Measurements from ENCODE around the gene ACSF3.

The ACSF3 gene

DNA sequence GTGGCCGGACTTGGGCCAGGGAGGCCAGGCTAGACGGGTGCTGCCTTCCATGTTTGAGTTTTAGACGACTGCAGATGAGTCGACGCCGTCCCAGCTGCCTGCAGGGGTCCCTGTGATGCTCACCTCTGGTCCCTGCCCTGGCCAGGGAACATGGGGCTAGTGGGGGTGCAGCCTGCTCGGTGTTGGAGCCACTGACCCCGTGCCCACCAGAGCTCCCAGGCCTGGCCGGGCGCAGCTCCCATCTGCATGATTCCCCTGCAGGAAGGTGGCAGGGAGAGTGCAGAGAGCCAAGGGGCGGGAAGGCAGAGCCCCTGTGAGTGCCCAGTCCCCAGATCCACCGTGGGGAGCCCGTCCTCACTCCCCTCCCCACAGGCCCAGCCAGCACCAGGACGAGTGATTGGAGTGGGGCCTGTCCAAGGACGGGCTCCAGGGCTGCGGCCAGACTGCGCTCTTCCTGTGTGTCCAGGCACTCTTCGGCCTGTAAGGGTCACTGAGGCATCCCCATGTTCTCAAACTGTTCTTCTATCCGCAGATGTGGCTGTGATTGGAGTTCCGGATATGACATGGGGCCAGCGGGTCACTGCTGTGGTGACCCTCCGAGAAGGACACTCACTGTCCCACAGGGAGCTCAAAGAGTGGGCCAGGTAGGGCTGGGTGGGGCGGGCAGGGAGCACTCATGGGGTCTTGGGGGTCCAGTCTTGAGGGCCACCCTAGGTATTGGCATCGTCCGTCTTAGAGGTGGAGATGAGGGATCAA, 51.9 kb downstream of the ACSF3 start:
- DNase-seq (ENCODE audit: low spot score): no peak

DNA sequence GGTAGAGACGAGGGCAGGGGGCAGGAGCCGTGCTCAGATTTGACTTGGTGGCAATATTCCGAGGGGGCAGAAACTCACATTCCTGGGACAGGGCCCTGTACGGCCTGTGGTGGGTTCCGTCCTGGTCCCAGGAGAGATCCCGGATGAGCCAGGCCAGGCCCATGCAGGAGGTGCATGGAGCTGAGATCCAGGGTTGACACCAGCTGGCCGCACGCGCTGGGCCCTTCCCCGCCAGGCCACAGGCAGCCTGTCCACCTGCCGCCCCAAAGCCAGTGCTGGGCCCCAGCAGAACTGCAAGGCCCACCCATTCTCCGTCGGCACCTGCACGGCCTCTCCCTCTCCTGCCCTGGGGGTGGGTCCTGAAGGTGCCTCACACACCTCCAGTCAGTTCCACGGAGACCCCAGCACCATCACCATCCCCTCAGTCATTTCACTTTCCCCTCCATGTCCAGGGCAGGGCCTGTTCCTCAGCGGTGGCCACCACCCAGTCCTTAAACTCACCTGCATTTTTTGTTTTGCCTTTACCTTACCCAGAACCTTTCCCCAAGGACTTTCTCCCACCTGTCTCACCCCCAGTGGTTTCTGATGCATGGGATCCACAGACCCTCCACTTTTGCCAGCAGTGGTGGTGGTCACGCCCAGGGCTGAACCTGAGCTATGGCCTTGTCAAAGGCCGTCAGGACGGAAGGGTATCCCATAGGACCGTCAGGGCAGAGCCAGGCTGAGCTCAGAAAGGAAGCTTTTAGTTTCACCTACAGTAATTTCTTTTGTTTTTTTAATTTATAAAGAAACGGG, 52.8 kb downstream of the ACSF3 start:
- no peak for DNase-seq (ENCODE audit: low spot score)

DNA sequence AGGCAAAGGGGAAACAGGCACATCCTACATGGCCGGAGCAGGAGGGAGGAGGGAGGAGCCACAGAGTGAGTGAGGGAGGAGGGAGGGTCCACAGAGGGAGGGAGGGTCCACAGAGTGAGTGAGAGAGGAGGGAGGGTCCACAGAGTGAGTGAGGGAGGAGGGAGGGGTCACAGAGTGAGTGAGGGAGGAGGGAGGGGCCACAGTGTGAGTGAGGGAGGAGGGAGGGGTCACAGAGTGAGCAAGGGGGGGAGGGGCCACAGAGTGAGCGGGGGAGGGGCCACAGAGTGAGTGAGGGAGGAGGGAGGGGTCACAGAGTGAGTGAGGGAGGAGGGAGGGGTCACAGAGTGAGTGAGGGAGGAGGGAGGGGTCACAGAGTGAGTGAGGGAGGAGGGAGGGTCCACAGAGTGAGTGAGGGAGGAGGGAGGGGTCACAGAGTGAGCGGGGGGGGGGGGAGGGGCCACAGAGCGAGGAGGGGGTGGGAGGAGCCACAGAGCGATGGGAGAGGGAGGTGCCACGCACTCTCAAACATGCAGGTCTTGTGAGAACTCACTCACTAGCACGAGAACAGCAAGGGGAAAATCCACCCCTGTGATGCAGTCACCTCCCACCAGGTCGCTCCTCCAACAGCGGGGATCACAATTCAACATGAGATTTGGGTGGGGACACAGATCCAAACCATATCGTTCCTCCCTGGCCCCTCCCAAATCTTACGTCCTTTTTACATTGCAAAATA, 53.6 kb downstream of the ACSF3 start:
- DNase-seq (ENCODE audit: low spot score): peak; percentile 34

DNA sequence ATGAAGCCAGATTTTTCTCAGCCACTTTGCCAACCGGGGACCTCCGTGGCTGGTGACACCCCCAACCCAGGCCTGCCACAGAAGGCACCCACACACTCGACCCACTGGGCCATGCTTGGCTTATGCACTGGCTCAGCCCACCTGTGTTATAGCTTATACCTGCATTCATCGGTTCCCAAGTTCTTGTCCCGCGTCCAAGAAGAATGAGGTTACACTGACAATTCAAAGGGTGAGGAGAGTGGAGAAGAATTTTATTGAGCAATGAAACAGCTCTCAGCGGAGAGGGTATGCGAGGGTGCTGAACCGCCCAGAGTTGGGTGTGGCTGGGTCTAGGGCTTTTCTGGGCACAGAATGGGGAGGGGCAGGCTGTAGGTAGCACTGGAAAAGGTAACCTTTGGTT, 55.7 kb downstream of the ACSF3 start:
- DNase-seq (ENCODE audit: low spot score): no peak

DNA sequence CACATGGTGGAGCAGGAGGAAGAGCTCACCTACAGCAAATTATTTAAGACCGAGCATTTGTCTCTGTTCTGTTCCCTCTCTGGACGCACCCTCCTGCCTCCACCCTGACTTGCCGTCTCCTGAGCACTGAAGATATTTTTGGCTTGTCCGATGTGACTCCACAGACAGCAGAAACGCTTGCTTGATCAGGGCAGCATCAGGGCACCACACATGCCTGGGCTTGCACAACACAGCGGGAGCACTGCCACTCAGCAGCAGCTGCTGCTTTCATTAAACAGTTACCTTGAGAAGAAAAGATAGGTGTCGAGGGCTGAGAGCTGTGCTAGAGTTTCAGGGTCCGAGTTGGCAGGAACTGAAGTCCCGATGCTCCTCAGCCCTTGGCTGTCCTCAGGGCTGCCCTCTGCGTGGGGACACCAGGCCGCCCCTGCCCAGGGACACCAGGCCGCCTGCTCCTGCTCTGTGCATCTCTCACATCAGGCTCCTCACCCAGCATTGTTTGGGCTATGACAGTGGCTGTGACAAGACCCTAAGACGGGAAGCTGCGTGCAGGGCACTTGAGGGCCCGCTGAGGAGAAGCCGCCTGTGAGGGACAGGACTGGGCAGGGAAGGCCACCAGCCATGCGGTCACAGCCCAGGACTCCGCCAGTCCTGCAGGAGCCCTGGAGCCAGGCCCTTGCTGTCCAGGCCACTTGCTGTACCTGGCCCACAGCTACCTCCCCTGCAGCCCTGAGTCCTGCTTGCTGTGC, 56.6 kb downstream of the ACSF3 start:
- no peak for DNase-seq (ENCODE audit: low spot score)

DNA sequence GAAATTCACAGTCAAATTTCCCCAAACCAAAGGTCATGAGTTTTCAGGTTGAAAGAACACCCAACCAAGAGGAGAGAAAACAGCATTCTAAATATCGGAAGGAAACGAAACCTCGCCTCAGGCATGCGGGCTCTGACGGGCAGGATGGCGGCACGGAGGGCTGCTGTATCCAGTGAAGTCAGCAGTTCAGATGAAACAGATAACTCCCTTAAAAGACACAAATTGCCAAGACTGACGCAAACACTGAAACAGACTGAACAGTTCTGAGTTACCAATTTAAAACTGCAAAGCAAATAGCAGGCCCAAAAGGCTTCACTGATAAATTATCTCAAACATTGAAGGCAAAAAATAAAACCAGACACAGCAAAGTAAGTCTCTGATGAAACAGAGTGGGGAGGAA, 57.3 kb downstream of the ACSF3 start:
- DNase-seq (ENCODE audit: low spot score): no peak

DNA sequence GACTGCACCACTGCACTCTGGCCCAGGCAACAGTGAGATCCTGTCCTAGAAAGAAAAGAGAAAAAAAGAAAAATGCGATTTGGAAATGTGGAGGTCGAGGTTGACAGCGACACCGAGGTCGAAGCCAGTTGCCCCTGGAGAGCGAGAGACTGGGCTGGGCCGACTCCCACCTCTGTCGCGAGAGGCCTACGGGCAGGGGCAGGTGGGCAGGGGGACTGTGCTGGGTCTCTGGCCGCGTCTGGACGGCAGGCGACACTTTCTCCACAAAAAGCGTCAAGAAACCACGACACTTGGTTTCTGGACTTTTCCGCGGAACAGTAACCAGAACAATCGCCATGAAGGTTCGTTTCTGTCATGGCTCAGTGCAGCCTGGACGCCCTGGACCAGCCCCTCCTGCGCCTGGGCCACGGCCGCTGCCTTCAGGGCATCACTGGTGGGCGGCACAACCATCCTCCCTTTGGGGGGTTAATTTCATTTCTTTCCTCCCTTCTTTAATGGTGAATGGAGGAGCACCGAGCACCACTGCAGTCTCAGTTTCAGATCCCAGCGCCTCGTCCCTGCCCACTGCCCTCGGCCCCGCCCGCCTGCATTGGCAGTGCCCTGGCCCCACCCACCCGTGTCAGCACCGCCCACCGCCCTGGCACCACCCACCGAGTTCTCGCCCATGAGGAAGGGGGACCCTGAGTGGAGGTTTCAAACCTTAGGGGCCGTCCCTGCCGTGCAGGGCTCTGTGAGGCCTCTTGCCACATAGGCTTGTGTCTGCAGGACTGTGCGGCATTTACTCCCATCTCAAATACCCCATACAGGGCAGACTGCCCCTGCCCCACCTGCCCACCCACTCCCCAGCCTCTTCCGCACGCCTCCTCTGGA, 59.4 kb downstream of the ACSF3 start:
- DNase-seq (ENCODE audit: low spot score): peak; percentile 61

DNA sequence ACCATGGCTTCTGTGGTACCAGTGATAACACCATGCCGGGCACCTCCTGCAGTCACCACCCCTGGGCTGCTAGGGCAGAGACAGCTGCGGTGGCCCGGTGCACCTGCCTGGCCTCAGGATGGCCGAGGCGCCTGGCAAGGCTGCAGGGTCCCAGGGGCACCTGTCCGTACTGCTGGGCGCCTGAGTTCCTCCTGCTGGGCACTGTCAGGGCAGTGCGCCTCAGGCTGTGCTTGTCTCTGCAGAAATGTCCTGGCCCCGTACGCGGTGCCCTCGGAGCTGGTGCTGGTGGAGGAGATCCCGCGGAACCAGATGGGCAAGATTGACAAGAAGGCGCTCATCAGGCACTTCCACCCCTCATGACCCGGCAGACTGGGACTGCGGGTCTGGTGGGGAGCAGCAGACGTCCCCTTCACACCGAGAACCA, 60.2 kb downstream of the ACSF3 start:
- no peak for DNase-seq (ENCODE audit: low spot score)

DNA sequence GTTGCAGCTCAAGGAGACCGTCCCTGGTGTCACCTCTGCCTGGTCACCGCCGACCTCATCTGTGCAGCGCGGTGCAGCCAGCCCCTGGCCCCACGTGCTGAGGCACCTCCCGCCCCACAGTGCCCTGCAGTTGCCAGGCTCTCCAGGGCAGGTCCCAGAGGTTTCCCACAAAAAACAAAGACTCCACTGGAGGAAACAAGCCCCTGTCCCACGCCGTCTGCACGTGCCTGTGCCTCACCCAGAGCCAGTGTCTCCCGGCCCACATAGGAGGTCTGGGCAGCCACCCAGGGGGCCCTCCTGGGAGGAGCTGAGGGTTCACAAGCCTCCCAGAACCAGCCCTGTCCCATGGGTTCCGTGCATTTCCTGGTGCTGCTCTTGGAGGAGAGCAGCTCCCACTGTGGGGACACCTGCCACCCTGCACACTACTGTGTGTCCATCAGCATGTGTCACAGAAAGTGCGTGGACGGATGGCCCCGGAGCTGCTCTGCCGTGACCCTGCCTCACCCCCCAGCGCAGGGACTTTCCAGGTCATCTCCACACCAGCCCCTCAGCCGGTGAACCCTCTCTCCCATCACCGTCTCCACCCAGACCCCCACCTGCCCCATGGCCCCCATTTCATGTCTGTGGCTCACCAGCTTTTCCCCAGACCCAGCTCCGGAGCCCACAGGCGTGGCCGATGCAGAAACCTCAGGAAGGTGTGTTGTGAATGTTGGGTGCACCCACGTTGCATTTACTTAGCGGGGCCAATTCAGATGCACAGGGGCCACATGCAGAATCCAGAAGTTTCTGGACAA, 60.9 kb downstream of the ACSF3 start:
- no peak for DNase-seq (ENCODE audit: low spot score)

DNA sequence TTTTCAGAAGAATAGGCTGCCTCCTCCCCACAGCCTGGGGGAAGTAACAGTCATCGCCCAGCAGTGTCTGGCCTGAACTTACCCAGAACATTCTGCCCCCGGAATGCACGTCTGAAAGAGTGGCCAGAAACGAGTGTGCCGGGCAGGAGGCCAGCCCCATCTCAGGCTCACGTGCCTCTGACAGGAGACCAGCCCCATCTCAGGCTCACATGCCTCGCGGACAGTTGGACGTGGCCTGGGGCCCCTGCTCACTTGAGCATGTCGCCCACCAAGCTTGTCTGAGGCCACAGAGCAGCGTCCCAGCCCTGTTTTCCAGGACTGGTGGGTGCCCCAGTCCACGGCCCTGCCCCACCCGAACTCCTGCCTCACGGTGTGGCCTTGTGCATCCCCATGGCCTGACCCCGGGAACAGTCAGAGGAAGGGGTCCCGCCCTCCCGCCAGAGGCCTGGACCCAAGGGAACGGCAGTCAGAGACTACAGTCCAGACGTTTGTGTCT, 61.6 kb downstream of the ACSF3 start:
- DNase-seq (ENCODE audit: low spot score): no peak

DNA sequence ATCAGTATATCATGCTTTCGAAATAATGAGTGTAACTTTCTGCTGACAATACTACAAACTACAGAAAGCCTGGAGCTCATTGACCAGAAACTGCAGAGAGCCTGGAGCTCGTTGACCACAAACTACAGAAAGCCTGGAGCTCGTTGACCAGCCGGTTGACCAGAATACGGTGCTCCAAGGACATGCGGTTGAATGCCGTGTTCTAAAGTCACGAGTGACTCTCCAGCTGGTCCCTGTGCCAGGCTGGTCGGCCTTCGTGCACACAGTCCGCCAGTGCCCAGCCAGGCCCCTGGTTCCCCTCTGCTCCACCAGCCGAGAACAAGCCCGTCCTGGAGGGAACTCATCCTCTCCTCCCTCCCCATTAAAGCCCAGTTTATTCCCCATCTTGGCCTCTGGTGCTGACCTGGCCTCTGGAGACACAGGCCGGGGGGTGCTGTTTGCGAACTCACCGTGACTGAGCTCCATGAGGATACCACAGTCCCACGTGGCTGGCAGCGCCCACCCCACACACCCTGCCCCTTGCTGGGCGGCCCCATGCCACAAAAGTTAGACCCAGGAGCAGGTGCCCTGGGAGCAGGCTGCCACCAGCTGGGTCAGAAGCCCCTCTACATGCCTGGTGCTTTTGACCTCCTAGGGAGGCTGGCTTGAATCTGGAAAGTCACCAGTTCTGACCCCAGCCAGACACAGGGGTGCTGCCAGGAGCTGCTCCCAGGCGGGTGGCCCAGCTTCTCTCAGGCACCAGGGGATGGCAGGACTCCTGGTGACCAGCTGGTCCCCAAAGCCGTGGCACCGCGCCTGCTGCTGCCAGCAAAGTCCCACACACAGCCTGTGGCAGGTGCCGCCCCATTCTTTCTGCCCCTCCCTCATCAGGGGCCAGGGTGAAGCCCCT, 62.4 kb downstream of the ACSF3 start:
- DNase-seq (ENCODE audit: low spot score): no peak

DNA sequence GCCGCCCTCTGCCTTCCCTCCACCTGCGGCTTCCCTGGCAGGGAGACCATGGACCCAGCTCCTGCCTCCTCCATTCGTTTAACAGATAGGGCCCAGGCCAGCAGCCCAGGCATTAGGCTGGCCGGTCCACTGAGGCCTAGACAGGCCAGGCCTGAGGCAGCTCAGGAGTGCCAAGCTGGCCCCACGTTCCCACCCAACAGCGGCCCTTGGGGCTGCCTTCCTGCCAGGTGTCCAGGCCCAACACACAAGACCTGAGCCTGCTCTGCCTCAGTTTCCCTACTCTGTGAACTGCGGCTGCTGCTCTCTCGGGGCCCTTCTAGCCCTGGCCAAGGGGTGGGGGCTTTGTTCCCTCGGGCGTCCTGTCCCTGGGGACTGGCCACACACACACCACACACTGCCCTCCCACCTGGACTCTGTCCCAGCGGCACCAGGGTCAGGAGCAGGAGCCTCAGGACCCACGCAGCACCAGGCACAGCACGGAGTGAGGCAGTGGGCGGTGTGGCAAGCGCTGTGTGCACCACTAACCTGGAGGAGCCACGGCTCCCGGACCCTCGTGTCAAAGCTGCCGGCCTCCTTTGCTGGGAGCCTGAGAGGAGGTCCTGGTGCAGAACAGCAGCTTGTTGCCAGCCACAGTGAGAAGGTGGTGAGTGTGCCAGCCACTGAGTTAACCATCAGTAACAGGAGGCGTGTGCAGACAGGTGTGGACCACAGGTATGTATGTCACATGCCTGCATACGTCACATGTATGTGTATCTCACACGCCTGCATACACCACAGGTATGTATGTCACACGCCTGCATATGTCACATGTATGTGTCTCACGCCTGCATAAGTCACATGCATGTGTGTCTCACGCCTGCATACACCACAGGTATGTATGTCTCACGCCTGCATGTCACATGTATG, 63.3 kb downstream of the ACSF3 start:
- DNase-seq (ENCODE audit: low spot score): no peak

DNA sequence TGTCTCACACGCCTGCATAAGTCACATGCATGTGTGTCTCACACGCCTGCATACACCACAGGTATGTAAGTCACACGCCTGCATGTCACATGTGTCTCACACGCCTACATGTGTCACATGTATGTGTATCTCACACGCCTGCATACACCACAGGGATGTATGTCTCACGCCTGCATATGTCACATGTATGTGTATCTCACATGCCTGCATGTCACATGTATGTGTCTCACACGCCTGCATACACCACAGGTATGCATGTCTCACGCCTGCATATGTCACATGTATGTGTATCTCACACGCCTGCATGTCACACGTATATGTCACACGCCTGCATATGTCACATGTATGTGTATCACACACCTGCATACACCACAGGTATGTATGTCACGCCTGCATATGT, 64.1 kb downstream of the ACSF3 start:
- no peak for DNase-seq (ENCODE audit: low spot score)

DNA sequence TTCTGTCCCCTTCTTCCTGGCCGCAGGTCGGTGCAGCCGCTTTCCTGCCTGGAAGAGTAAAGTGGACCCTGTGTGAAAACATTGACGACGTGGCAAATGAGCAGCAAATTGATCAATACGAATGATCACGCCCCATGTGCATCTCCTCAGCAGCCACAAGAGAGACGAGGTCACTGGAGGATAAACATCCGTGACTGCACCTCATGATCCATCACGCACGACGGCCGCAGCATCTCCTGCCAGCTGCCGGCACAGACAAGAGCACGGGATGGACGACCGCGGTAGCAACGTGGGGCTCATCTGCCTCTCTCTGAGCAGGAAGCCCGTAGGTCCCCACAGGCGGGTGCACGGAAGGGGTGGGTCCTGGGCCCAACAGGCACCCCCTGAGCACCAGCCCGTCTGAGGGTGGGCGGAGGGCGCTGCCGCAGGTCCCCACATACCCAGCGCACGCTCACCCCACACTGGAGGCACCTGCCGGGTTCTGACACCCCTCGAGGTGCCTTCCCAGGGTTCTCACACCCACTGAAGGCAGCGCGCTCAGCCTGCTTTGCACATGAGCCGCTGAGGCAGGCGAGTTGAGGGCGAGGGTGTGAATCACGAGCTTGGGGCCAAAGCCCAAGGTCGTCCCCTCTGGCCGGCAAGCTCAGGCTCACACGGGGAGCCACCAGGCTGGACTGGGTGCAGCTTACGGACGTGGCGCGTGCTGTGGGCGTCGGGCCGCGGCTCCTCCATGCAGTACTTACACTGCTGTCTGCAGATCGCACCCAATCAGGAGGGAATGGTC, 65.6 kb downstream of the ACSF3 start:
- no peak for DNase-seq (ENCODE audit: low spot score)

DNA sequence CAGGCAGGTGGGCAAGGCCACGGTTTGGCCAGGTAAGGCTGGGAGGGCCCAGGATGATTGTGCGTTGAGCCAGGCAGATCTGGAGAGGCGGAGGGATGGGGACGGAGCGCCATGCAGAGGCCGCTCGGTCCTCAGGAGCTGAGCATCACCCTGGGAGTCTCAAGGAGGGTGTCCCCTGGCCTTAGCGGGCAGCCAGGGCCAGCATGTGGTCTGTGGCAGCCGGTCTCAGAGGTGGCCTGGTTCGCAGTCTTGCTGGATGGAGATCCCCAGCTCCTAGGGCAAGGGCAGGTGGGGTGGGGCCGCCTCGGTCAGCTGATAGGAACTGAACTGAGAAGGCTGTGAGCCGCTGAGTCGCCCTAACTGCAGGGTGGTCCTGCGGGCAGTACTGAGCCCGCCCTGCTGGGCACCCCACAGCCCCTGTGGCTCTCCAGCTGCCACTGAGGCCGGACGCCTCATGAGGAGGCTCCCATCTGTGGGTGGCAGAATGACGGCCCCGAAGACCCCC, 66.2 kb downstream of the ACSF3 start:
- no peak for DNase-seq (ENCODE audit: low spot score)

DNA sequence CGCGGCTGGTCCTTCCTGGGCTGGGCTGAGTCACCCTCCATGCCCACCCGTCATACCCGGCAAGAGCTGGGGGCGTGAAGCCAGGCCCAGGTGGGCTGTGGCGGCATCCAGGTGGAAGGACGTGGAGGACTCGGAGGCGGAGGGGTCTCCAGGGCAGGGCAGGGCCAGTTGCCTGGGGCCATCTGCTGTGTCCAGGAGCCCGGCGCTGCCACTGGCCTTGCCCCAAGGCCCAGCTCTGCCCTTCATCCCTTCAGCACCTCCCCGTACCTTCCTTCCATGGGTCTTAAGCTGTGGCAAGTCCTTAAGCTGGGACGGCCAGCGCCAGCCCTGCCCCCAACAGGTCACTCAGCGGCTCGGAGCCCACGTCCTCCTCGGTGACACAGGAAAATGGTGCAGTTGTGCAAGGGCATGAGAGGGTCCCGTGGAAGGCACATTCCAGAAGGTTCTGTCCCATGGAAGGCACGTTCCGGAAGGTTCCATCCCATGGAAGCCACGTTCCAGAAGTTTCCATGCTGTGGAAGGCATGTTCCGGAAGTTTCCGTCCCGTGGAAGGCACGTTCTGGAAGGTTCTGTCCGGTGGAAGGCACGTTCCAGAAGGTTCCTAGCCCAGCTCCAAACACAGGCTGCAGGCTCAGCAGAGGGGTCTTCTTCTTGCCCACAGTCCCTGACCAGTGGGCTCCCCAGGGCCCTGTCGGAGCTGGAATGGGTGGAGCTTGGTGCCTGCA, 67.5 kb downstream of the ACSF3 start:
- DNase-seq (ENCODE audit: low spot score): no peak

Measured in NAMALWA (cell line).